OCI-LY7 (cell line): Measurements from ENCODE around the gene ZAR1L. TPM values are rescaled to one million over a fixed set of nuclear protein-coding genes. Genes with fewer than 3 reads are reported as not detected.

Experiments
- BruUV-seq: library from RNA; stranded (reverse); fragments of 400-500 nt; replicated peaks from 2 replicates; lab custom pipeline; 2021; lab: Mats Ljungman, UMichigan
- CTCF ChIA-PET: fragments of 300-600 bp; sonication (Branson Sonifier 250); formaldehyde crosslinking; loops from one replicate; lab custom pipeline; 2022; ENCODE audit warnings: antibody characterized with exemption; ENCODE audit not compliant: unreplicated experiment; lab: Charles Lee
- POLR2A ChIA-PET: fragments of 300-600 bp; sonication (Branson Sonifier 250); formaldehyde crosslinking; loops from one replicate; lab custom pipeline; 2022; ENCODE audit warnings: antibody characterized with exemption; lab: Charles Lee
- DNase-seq: peaks from one replicate; pipeline ENCODE4 v3.0.0-alpha.2; 2015; ENCODE audit warnings: low spot score
- H2AFZ ChIP-seq: fragments of 200-600 bp; sonication (generic), shearing (Covaris generic); 2 replicates; pipeline ENCODE4 v1.6.1; 2014; ENCODE audit warnings: mild to moderate bottlenecking, antibody characterized with exemption, low read length, moderate library complexity
- H3K27ac ChIP-seq: fragments of 200-600 bp; sonication (generic); 2 replicates; pipeline ENCODE4 v1.5.1; 2014; ENCODE audit warnings: mixed run types, low read depth, mild to moderate bottlenecking, moderate library complexity, low read length, inconsistent platforms; ENCODE audit not compliant: poor library complexity, severe bottlenecking
- H3K36me3 ChIP-seq: fragments of 200-600 bp; sonication (generic); 2 replicates; pipeline ENCODE4 v1.6.1; 2014; ENCODE audit warnings: mild to moderate bottlenecking, antibody characterized with exemption, low read length, moderate library complexity, mixed read lengths; ENCODE audit not compliant: insufficient read depth
- H3K4me1 ChIP-seq: fragments of 200-600 bp; sonication (generic); 2 replicates; pipeline ENCODE4 v1.5.1; 2014; ENCODE audit warnings: mild to moderate bottlenecking, low read length; ENCODE audit not compliant: insufficient read depth, poor library complexity, severe bottlenecking
- H3K4me2 ChIP-seq: fragments of 200-600 bp; sonication (generic); 2 replicates; pipeline ENCODE4 v1.6.1; 2014; ENCODE audit warnings: mild to moderate bottlenecking, low read length
- H3K4me3 ChIP-seq: fragments of 200-600 bp; sonication (generic); 2 replicates; pipeline ENCODE4 v1.5.1; 2014; ENCODE audit warnings: mild to moderate bottlenecking, low read depth, low read length; ENCODE audit not compliant: poor library complexity, severe bottlenecking
- H3K79me2 ChIP-seq: fragments of 200-600 bp; sonication (generic); 2 replicates; pipeline ENCODE4 v1.6.1; 2016; ENCODE audit warnings: low read depth, mild to moderate bottlenecking, low read length, moderate library complexity, mixed read lengths; ENCODE audit not compliant: insufficient read depth
- H3K9me2 ChIP-seq: fragments of 200-600 bp; sonication (generic); 2 replicates; pipeline ENCODE4 v1.6.1; 2016; ENCODE audit warnings: mild to moderate bottlenecking, low read length, mixed read lengths; ENCODE audit not compliant: insufficient read depth
- H3K9me3 ChIP-seq: fragments of 200-600 bp; sonication (generic); 2 replicates; pipeline ENCODE4 v1.6.1; 2014; ENCODE audit warnings: mild to moderate bottlenecking, mixed run types, low read length, mixed read lengths
- H4K20me1 ChIP-seq: fragments of 200-600 bp; sonication (generic); 2 replicates; pipeline ENCODE4 v1.6.1; 2014; ENCODE audit warnings: mild to moderate bottlenecking, antibody characterized with exemption, low read length, moderate library complexity, mixed read lengths; ENCODE audit not compliant: insufficient read depth
- EZH2phosphoT487 ChIP-seq: fragments of 200-600 bp; sonication (generic); IDR thresholded peaks from 2 replicates; pipeline ENCODE4 v1.6.1; 2018; ENCODE audit warnings: low read depth, borderline replicate concordance, mild to moderate bottlenecking, mixed run types, antibody characterized with exemption, low read length, moderate library complexity, mixed read lengths
- intact Hi-C: fragments of 100-400 bp; cut with micrococcal nuclease; formaldehyde crosslinking; loops from one replicate; pipeline ENCODE4 v1.10.0; 2022; ENCODE audit not compliant: unreplicated experiment
- total RNA-seq, 2 experiments: library from RNA; depleted of rRNA in 1 of 2; stranded (reverse); fragments of >200 nt in 1 of 2; shearing (Covaris generic) in 1 of 2; gene quantifications; 2 replicates each; pipeline ENCODE4 v1.2.3, GENCODE V29; 2014 to 2022
- TF ChIP-seq, protein P1 (sequence below): fragments of 200-600 bp; sonication (generic); conservative IDR thresholded peaks from 2 replicates; pipeline ENCODE4 v1.5.1; 2014; ENCODE audit warnings: mild to moderate bottlenecking, antibody characterized with exemption, low read length, moderate library complexity, mixed read lengths

The ZAR1L gene
- total RNA-seq, 2 experiments from 2014 or later = 0.32 to 1.1 TPM

GRCh38 chr13:32323912-32324311 is 8.7 kb upstream of the ZAR1L start:
- Histone ChIP-seq H4K20me1 (no peaks in the 10 kb centered on the region), H3K4me1 (no peaks in the 10 kb centered on the region), H3K9me3 (no peaks in the 10 kb centered on the region), H2AFZ (no peak overlapping the region), H3K36me3 (peaks cover 97% of the 10 kb centered on the region), H3K4me3 (no peak overlapping the region), H3K27ac (no peak overlapping the region), H3K9me2 (no peaks in the 10 kb centered on the region), H3K79me2 (peaks cover 5% of the 10 kb centered on the region; the same call in 1 of the 2 replicates), H3K4me2 (no peak overlapping the region)
- no peak for TF ChIP-seq EZH2phosphoT487
- TF ChIP-seq, protein P1, sequence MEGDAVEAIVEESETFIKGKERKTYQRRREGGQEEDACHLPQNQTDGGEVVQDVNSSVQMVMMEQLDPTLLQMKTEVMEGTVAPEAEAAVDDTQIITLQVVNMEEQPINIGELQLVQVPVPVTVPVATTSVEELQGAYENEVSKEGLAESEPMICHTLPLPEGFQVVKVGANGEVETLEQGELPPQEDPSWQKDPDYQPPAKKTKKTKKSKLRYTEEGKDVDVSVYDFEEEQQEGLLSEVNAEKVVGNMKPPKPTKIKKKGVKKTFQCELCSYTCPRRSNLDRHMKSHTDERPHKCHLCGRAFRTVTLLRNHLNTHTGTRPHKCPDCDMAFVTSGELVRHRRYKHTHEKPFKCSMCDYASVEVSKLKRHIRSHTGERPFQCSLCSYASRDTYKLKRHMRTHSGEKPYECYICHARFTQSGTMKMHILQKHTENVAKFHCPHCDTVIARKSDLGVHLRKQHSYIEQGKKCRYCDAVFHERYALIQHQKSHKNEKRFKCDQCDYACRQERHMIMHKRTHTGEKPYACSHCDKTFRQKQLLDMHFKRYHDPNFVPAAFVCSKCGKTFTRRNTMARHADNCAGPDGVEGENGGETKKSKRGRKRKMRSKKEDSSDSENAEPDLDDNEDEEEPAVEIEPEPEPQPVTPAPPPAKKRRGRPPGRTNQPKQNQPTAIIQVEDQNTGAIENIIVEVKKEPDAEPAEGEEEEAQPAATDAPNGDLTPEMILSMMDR = no peak
- no peak for DNase-seq
- intact Hi-C loops = no loop called here
- CTCF ChIA-PET = no interaction called here
- POLR2A ChIA-PET = interaction anchor here (0.7 to 1.0 kb wide), 2 partner anchors 8 to 9 kb away, joined by 3 to 5 read pairs; partner anchors contain the start of genes BRCA2 and ZAR1L
- BruUV-seq = no TSS peak

GRCh38 chr13:32320528-32320927 is 5.4 kb upstream of the ZAR1L start:
- H3K79me2 ChIP-seq = peaks cover 29% of the 10 kb centered on the region; the same call in 1 of the 2 replicates
- no peak overlapping the region for H3K4me3 ChIP-seq
- no peaks in the 10 kb centered on the region for H4K20me1 ChIP-seq
- no peak overlapping the region for H3K4me2 ChIP-seq
- TF ChIP-seq EZH2phosphoT487 = no peak
- TF ChIP-seq, protein P1 = no peak
- ChIA-PET CTCF (no interaction called here), POLR2A (interaction anchor here (0.5 kb wide), 1 partner anchor 57 kb away, joined by 3 read pairs; no protein-coding TSS in a partner anchor)
- no TSS peak for BruUV-seq
- peaks cover 81% of the 10 kb centered on the region for H3K36me3 ChIP-seq
- H3K9me3 ChIP-seq = no peaks in the 10 kb centered on the region; the same call in 1 of the 2 replicates
- intact Hi-C loops = no loop called here
- no peak overlapping the region for H2AFZ ChIP-seq
- peaks cover 17% of the 10 kb centered on the region for H3K4me1 ChIP-seq
- no peak overlapping the region for H3K27ac ChIP-seq
- H3K9me2 ChIP-seq = no peaks in the 10 kb centered on the region
- no peak for DNase-seq
